BE2C (cell line): ENCODE results near the gene SASH1.
"Not testable (repeated sequence)": the region's sequence is repeated elsewhere in the genome, so short reads cannot be mapped to it uniquely, and the experiment has no call there.

Source experiments
- DNase-seq: peaks from one replicate; pipeline ENCODE4 v3.0.0-alpha.2; 2020
- H3K27me3 ChIP-seq: fragments of 250-450 bp; sonication (Bioruptor Pico); 2 replicates; pipeline ENCODE4 v1.5.1; 2020; ENCODE audit warnings: mild to moderate bottlenecking
- H3K36me3 ChIP-seq: fragments of 250-450 bp; sonication (Bioruptor Pico); 2 replicates; pipeline ENCODE4 v1.5.1; 2020; ENCODE audit warnings: mild to moderate bottlenecking
- H3K4me1 ChIP-seq: fragments of 250-450 bp; sonication (Bioruptor Pico); 2 replicates; pipeline ENCODE4 v1.5.1; 2020
- H3K4me3 ChIP-seq: 2 replicates; pipeline ENCODE4 v1.5.1; 2011; ENCODE audit warnings: low read depth, low read length
- H3K9me3 ChIP-seq: fragments of 250-450 bp; sonication (Bioruptor Pico); 2 replicates; pipeline ENCODE4 v1.5.1; 2020
- TF ChIP-seq, protein P1 (sequence below): IDR thresholded peaks from 2 replicates; pipeline ENCODE4 v1.5.1; 2012; ENCODE audit warnings: mild to moderate bottlenecking, low read depth, low read length

Gene SASH1

DNA sequence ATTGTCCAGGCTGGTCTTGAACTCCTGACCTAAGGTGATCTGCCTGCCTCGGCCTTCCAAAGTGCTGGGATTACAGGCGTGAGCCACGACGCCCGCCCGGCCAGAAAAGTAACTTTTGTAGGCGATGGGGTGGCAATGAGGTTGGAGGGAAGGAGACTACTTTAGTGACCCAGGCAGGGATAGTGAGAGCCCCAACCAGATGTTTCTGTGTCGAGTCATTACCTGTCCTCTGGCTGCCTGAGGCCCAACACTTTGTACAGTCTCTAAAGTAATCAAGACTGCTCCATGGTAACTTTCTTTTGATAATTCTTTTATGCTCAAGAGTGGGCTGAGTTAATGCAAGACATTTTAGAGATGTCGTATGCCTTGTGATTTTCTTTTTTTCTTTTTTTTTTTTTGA, 6.8 kb downstream of the SASH1 start:
- TF ChIP-seq, protein P1, sequence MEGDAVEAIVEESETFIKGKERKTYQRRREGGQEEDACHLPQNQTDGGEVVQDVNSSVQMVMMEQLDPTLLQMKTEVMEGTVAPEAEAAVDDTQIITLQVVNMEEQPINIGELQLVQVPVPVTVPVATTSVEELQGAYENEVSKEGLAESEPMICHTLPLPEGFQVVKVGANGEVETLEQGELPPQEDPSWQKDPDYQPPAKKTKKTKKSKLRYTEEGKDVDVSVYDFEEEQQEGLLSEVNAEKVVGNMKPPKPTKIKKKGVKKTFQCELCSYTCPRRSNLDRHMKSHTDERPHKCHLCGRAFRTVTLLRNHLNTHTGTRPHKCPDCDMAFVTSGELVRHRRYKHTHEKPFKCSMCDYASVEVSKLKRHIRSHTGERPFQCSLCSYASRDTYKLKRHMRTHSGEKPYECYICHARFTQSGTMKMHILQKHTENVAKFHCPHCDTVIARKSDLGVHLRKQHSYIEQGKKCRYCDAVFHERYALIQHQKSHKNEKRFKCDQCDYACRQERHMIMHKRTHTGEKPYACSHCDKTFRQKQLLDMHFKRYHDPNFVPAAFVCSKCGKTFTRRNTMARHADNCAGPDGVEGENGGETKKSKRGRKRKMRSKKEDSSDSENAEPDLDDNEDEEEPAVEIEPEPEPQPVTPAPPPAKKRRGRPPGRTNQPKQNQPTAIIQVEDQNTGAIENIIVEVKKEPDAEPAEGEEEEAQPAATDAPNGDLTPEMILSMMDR, result no peak
- H3K9me3 ChIP-seq, result no peaks in the 10 kb centered on the region
- no peaks in the 10 kb centered on the region for H3K27me3 ChIP-seq
- DNase-seq, result no peak
- no peaks in the 10 kb centered on the region for H3K4me1 ChIP-seq
- no peak overlapping the region for H3K4me3 ChIP-seq
- H3K36me3 ChIP-seq, result no peaks in the 10 kb centered on the region

DNA sequence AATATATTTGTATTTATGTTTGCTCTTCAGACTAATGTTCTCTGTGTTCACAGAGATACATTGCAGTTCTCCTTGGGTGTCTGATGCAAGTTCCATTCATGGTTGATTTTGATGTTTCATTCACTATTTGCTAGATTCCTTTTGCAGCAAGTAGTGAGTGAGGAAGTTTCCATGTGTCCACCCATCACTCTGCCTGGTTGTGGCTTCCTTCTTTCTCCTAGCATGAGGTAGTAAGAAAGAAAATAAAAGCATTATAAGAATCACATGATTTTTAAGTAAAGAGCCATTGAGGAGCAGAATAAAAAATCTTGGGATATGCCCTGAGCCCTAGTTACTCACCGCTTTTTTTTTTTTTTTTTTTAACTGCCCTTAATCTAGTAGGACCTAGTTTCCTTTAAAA, 8.7 kb downstream of the SASH1 start:
- TF ChIP-seq, protein P1, result no peak
- Histone ChIP-seq H3K4me3 (no peak overlapping the region), H3K36me3 (no peaks in the 10 kb centered on the region), H3K9me3 (no peaks in the 10 kb centered on the region), H3K27me3 (no peaks in the 10 kb centered on the region), H3K4me1 (no peaks in the 10 kb centered on the region)
- no peak for DNase-seq

- not testable (repeated sequence) for DNase-seq, H3K27me3 ChIP-seq, H3K36me3 ChIP-seq, H3K4me1 ChIP-seq, H3K9me3 ChIP-seq, H3K4me3 ChIP-seq
These were observed 9.8 kb downstream of the SASH1 start for GRCh38 chr6:148352421-148352820.

GRCh38 chr6:148358196-148358785, 15.7 kb downstream of the SASH1 start:
- H3K4me1 ChIP-seq, result no peaks in the 10 kb centered on the region
- H3K9me3 ChIP-seq, result no peaks in the 10 kb centered on the region
- no peaks in the 10 kb centered on the region for H3K27me3 ChIP-seq
- no peaks in the 10 kb centered on the region for H3K36me3 ChIP-seq
- no peak overlapping the region for H3K4me3 ChIP-seq
- no peak for DNase-seq
- TF ChIP-seq, protein P1, result no peak

GRCh38 chr6:148359228-148359627, 16.6 kb downstream of the SASH1 start:
- Histone ChIP-seq H3K4me1 (no peaks in the 10 kb centered on the region), H3K9me3 (no peaks in the 10 kb centered on the region), H3K27me3 (no peaks in the 10 kb centered on the region), H3K36me3 (no peaks in the 10 kb centered on the region), H3K4me3 (no peak overlapping the region)
- no peak for DNase-seq
- TF ChIP-seq, protein P1, result no peak

DNA sequence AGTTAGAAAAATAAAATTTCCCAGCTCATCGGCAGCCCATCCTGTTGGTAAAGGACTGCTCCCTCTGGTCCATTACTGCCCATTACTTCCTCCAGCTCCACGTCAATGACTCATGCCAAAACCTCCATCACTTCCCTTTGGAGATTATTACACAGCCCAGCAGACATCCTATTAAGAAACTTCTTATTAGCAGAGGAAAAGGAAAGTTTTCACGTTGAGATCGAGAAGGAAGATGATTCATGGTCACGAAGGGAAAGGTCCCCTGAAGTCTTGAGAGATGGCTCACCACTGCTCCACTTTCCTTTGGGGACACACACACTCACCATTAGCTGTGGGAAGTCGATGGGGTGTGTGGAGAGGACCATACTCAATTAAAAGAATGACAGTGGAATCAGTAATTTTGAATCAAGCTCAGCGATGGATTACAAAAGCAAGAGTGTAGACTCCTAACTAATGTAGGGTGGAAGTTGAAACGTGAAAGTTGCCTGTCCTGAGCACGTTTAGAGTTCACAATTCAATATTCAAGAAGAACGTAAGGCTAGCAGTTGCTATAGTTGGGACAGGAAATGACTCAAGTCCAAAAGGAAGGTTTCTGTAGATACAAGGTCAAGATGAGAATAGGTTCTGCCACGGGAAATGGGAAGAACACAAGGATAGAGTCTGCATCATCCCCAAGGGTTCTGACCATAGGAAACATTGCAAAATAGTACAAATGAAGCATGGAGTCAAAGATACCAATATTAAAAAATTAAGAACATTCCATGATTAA, 21.6 kb downstream of the SASH1 start:
- H3K27me3 ChIP-seq, result no peaks in the 10 kb centered on the region
- no peak for DNase-seq
- H3K36me3 ChIP-seq, result no peaks in the 10 kb centered on the region
- no peak overlapping the region for H3K4me3 ChIP-seq
- no peaks in the 10 kb centered on the region for H3K9me3 ChIP-seq
- TF ChIP-seq, protein P1, result no peak
- H3K4me1 ChIP-seq, result no peaks in the 10 kb centered on the region
